Muscle layer of duodenum (tissue), 2 donors: ENCODE data around the gene MYL6B.
"Not testable (repeated sequence)": the region's sequence is repeated elsewhere in the genome, so short reads cannot be mapped to it uniquely, and the experiment has no call there.

Experiments used
- H3K27ac ChIP-seq: one replicate; pipeline ENCODE4 v1.7.0; 2013; ENCODE audit warnings: mild to moderate bottlenecking, low read length
- H3K27me3 ChIP-seq: one replicate; pipeline ENCODE4 v1.7.0; 2013; ENCODE audit warnings: low read depth, mild to moderate bottlenecking, control low read depth, low read length
- H3K36me3 ChIP-seq, 2 donors: one replicate each; pipeline ENCODE4 v1.7.0; 2013; ENCODE audit warnings: low read length in 2 of 2, control low read depth in 1 of 2, mild to moderate bottlenecking in 1 of 2; ENCODE audit not compliant: insufficient read depth in 2 of 2, control insufficient read depth in 1 of 2
- H3K4me1 ChIP-seq, 2 donors: one replicate each; pipeline ENCODE4 v1.7.0; 2013; ENCODE audit warnings: low read length in 2 of 2, mild to moderate bottlenecking in 2 of 2, control low read depth in 1 of 2, moderate library complexity in 1 of 2; ENCODE audit not compliant: insufficient read depth in 2 of 2, control insufficient read depth in 1 of 2
- H3K4me3 ChIP-seq, 2 donors: one replicate each; pipeline ENCODE4 v1.7.0; 2013; ENCODE audit warnings: low read length in 2 of 2, low read depth in 1 of 2, mild to moderate bottlenecking in 1 of 2
- H3K9me3 ChIP-seq, 2 donors: one replicate each; pipeline ENCODE4 v1.7.0; 2013; ENCODE audit warnings: low read length in 2 of 2, control low read depth in 1 of 2, mild to moderate bottlenecking in 1 of 2; ENCODE audit not compliant: control insufficient read depth in 1 of 2
- donor health status: healthy.

MYL6B gene

DNA sequence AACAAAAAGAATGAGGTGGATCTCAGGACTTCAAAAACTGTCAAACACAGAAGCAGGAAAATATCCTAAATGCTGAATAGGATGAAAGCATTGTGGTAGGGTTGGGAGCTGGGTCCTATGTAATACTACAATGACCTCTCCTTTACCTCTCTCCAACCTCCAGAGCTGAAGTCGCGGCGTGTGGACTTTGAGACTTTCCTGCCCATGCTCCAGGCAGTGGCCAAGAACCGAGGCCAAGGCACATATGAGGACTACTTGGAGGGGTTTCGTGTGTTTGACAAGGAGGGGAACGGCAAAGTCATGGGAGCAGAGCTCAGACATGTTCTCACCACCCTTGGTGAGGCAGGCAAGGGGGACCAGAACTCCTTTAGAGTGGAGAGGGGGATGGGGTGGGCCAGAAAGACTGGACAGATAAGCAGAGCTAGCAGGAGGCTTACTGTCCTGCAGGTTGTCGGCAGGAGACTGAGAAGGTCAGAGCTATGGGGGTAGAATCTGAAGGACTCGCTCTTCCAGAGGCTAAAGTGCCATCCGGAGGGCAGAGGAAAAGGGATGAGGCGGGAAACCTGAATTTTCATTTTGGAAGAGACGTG, 3.0 kb downstream of the MYL6B start:
- Histone ChIP-seq H3K27me3 (no peaks in the 10 kb centered on the region), H3K36me3 (peaks cover 10% of the 10 kb centered on the region in 2 donors), H3K27ac (no peak overlapping the region), H3K4me1 (peaks cover 17 to 30% of the 10 kb centered on the region in 2 donors), H3K4me3 (no peak overlapping the region), H3K9me3 (no peaks in the 10 kb centered on the region)

DNA sequence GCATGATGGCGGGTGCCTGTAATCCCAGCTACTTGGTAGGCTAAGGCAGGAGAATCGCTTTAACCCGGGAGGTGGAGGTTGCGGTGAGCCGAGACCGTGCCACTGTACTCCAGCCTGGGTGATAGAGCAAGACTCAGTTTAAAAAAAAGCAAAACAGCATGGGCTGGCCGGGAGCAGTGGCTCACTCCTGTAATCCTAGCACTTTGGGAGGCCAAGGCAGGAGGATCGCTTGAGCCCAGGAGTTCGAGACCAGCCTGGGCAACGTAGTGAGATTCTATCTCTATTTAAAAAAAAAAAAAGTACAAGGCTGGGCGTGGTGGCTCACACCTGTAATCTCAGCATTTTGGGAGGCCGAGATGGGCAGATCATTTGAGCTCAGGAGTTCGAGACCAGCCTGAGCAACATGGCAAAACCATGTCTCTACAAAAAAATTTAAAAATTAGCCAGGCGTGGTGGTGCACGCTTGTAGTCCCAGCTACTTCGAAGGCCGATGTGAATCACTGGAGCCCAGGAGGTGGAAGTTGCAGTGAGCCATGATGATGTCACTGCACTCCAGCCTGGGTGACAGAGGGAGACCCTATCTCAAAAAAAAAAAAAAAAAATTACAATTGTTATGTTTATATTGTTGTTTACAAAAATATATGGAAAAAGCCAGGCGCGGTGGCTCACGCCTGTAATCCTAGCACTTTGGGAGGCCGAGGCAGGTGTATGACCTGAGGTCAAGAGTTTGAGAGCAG, 4.2 kb downstream of the MYL6B start:
- H3K9me3 ChIP-seq, H3K27me3 ChIP-seq: not testable (repeated sequence)
- Histone ChIP-seq H3K4me1 (peaks cover 22 to 36% of the 10 kb centered on the region in 2 donors), H3K27ac (peak overlapping the region; percentile 84), H3K4me3 (peak overlapping the region; percentile 61 to 74), H3K36me3 (peaks cover 23% of the 10 kb centered on the region in 2 donors)

DNA sequence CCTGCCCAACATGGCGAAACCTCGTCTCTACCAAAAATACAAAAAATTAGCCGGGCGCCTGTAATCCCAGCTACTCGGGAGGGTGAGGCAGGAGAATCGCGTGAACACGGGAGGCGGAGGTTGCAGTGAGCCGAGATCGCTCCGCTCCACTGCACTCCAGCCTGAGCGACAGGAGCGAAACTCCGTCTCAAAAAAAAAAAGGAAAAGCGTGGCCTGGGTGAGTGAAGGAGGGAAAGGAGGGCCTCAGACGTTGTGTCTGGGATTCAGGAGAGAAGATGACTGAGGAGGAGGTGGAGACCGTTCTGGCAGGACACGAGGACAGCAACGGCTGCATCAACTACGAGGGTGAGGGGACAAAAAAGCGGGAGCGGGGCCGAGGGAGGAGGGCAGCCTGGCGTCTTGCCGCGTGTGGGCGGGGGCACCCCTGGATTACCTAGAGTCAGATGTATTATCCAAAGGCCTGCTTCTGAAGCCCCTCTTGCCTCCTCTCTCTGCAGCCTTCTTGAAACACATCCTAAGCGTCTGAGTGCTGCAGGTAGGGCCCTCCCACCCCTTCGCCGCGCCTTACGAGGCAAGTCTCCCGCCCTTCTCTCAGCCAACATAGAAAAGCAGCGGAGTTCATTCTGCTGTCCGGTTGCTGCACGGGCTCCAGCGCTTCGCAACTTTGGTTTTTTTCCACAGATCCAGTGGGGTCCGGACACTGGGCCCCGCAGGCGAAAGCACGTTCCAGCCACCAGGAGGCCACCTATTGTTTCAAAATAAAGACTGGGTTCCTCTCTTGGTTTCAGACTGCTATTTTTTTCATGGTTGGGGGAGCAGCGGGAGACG, 5.0 kb downstream of the MYL6B start:
- Histone ChIP-seq H3K9me3 (no peaks in the 10 kb centered on the region), H3K27me3 (no peaks in the 10 kb centered on the region), H3K27ac (peak overlapping the region; percentile 84), H3K36me3 (peaks cover 28 to 29% of the 10 kb centered on the region in 2 donors), H3K4me3 (peak overlapping the region; percentile 61 to 74), H3K4me1 (peaks cover 21 to 41% of the 10 kb centered on the region in 2 donors)

DNA sequence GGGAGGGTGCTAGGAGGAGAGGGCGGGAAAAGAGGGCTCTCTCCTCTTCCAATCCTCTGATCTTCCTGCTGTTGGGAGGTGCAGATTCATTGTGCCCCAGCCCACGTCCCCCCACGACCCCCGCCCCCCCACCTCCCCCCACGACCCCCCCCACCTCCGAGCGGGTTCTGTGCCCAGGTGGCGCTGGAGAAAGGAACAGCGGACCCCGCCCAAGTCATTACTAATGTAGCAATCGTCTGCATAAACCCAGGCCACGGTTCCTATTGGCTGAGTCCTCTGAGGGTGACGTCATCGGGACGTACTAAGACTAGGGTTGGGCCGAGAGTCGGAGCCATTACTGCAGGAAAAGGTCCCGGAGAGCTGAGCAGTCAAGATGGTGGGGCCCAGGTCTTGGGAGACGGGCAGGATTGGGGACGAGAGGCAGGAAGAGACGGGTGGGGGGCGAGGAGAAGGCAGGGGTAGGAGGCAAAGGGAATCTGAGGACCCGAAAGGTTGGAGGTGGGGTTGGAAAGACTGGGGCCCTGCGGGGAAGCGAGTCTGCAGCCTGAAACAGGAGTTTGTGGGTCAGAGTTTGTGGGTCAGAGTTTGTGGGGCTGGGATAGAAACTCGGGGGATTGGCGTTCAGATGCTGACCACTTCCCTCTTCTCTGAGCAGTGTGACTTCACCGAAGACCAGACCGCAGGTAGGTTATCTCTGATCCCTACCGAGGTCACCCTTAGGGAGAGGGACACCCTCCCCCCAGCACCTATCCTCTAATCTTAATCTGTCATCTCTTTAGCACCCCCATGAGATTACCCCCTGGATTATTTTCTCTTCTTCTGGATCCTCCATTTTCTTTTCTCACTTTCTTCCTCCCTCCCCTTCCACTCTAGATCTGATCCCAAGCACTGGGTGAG, 5.9 kb downstream of the MYL6B start, which contains the start of gene MYL6:
Gene MYL6 (plus strand): TSS at position 331 of the 897 bp plus-strand sequence. CDS start 43 bp downstream, at position 374.
- Histone ChIP-seq H3K36me3 (peaks cover 34 to 37% of the 10 kb centered on the region in 2 donors), H3K27ac (peak within 1 kb of the TSS; percentile 100), H3K4me3 (peak within 1 kb of the TSS; percentile 74 to 100), H3K4me1 (peaks cover 15 to 42% of the 10 kb centered on the region in 2 donors), H3K9me3 (no peaks in the 10 kb centered on the region), H3K27me3 (no peaks in the 10 kb centered on the region)

DNA sequence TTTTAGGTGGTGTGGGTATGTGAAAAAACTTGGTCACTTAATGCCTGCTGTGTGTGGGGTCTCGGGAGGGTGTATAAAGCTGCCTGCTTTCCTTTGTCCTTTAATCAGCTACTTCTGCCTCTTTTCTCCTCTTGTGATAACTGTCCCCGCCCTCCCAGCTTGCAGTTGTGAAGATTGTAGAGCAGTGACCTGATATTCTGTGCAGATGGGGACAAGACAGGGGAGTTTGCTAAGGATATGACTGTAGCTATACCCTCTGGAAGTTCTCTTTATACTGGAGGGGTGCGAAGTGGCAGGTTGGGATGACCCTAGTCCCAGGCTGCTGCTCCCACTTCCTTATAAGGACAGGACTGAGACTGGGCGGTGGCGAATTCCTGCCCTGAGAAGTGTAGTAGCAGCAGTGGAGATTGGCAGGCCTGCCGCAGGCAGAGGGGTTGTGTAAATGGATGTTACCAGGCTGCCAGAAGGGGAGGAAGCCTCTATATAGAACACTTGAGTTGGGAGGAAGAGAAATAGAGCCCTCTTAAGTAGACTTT, 6.6 kb downstream of the MYL6B start:
- H3K27me3 ChIP-seq: no peaks in the 10 kb centered on the region
- peak overlapping the region; percentile 71 to 100 for H3K4me3 ChIP-seq
- H3K4me1 ChIP-seq: peaks cover 13 to 42% of the 10 kb centered on the region in 2 donors
- H3K36me3 ChIP-seq: peaks cover 37 to 41% of the 10 kb centered on the region in 2 donors
- H3K27ac ChIP-seq: peak overlapping the region; percentile 100
- no peaks in the 10 kb centered on the region for H3K9me3 ChIP-seq

DNA sequence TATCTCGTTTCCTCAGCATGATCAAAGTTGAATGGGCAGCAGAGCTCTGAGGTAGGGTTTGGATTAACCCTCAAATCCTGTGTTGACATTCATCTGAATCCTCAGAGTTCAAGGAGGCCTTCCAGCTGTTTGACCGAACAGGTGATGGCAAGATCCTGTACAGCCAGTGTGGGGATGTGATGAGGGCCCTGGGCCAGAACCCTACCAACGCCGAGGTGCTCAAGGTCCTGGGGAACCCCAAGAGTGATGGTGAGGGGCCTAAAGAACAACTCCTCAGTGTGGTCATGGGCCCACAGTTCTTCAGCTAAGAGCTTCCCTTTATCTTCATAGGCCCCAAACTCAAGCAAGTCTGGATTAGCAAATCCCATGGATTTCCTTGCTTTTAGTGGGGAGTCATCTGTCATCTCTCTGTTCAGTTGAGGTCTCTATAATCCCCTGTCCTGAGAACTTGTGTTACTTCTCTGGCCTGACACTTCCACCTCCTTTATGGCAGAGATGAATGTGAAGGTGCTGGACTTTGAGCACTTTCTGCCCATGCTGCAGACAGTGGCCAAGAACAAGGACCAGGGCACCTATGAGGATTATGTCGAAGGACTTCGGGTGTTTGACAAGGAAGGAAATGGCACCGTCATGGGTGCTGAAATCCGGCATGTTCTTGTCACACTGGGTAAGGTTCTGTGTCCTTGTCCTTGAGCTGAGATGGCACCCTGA, 7.2 kb downstream of the MYL6B start:
- peak overlapping the region; percentile 71 to 100 for H3K4me3 ChIP-seq
- peak overlapping the region; percentile 100 for H3K27ac ChIP-seq
- H3K4me1 ChIP-seq: peaks cover 13 to 42% of the 10 kb centered on the region in 2 donors
- H3K27me3 ChIP-seq: no peaks in the 10 kb centered on the region
- H3K9me3 ChIP-seq: no peaks in the 10 kb centered on the region
- peaks cover 43 to 44% of the 10 kb centered on the region in 2 donors for H3K36me3 ChIP-seq

GRCh38 chr12:56160193-56160763, 7.9 kb downstream of the MYL6B start:
- H3K4me3 ChIP-seq: peak overlapping the region; percentile 71 to 100
- H3K4me1 ChIP-seq: peaks cover 13 to 42% of the 10 kb centered on the region in 2 donors

DNA sequence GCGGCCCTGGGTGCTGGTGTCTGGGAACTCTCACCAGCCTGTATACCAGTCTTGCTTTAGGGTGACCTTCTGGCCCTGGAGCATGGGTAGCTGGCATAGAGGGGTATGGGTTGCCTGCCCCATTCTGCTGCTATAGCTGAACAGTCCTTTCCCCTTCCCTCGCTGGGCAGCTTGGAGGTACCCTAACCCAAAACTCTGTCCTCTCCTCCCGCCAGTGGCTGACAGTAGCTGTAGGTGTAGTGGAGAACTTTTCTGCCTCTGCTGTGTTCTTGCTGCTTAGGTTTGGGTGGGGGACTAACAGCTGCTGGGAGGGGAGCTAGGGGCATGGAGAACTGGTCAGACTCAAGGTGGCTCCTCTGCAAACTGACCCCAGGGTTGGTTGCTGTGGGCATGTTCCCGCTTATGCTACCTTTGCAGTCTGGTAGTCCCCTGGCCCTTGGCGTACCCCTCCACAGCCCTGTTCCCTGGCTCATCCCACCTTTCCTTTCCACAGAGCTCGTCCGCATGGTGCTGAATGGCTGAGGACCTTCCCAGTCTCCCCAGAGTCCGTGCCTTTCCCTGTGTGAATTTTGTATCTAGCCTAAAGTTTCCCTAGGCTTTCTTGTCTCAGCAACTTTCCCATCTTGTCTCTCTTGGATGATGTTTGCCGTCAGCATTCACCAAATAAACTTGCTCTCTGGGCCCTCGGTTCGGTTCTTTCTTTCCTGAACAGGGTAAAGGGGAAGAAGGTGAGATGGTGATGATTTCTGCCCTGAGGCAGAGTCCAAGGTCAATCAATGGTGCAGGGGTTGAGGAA, 8.7 kb downstream of the MYL6B start:
- Histone ChIP-seq H3K4me1 (peaks cover 13 to 42% of the 10 kb centered on the region in 2 donors), H3K36me3 (peaks cover 48 to 58% of the 10 kb centered on the region in 2 donors), H3K4me3 (peak overlapping the region; percentile 71 to 100), H3K9me3 (no peaks in the 10 kb centered on the region), H3K27me3 (no peaks in the 10 kb centered on the region), H3K27ac (peak overlapping the region; percentile 100)

More at GRCh38 chr12:56160193-56160763, 7.9 kb downstream of the MYL6B start:
- peak overlapping the region; percentile 100 for H3K27ac ChIP-seq
- no peaks in the 10 kb centered on the region for H3K27me3 ChIP-seq
- peaks cover 44 to 50% of the 10 kb centered on the region in 2 donors for H3K36me3 ChIP-seq
- H3K9me3 ChIP-seq: no peaks in the 10 kb centered on the region

DNA sequence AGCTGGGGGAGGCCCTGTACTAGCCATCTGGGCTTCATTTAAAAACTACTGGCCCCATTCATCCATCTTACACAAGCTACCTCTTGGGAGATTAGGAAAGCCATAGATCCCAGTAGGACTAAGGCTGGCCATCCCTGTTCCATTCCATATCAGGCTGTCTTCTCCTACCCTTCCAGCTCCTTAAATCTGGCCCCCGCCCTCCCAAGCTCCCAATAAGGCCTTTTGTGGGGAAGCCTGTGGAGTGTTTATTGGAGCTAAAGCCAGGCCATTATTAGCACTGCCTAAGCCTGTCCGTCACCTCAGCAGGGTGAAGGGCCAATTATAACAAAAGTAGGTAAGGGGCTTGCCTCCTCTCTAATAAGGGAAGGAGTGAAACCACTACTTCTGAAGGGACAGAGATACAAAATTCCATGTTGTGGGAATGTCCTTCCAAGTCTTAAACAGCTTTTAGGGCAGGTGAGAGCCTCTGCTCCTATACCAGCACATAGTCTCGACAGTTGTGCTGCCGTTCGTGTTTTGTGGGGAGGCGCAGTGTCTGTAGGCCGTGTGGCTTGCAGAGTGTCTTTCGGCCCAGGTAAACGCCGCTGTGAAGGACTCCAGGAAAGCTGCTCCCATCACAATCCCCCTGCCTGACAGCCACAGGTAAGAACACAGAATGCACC, 9.4 kb downstream of the MYL6B start:
- Histone ChIP-seq H3K4me3 (peak overlapping the region; percentile 71 to 100), H3K27ac (peak overlapping the region; percentile 100), H3K9me3 (no peaks in the 10 kb centered on the region), H3K27me3 (no peaks in the 10 kb centered on the region), H3K36me3 (peaks cover 48 to 64% of the 10 kb centered on the region in 2 donors), H3K4me1 (peaks cover 13 to 42% of the 10 kb centered on the region in 2 donors)
